Esophagus squamous epithelium (tissue), 5 donors: ENCODE measurements around the gene WDR86. TPM values are rescaled to one million over a fixed set of nuclear protein-coding genes. Genes with fewer than 3 reads are reported as not detected.

Source experiments
- DNase-seq: peaks from one replicate; lab custom pipeline; 2025; lab: John Stamatoyannopoulos, UW
- H3K27ac ChIP-seq, 4 donors: fragments of 200-600 bp; sonication (generic); one replicate each; pipeline ENCODE4 v1.5.1; 2016 to 2019; ENCODE audit warnings: mild to moderate bottlenecking in 1 of 4
- H3K27me3 ChIP-seq, 4 donors: fragments of 200-600 bp; sonication (generic); 1 replicate in 3 of 4; 2 replicates in 1 of 4; pipeline versions ENCODE4 v1.5.1 to v1.6.0; 2017 to 2021; ENCODE audit warnings: antibody characterized with exemption in 1 of 4
- H3K36me3 ChIP-seq, 3 donors: fragments of 200-600 bp; sonication (generic); one replicate each; pipeline ENCODE4 v1.5.1; 2016 to 2019
- H3K4me1 ChIP-seq, 3 donors: fragments of 200-600 bp; sonication (generic); one replicate each; pipeline ENCODE4 v1.5.1; 2017 to 2019
- H3K4me3 ChIP-seq, 4 donors: fragments of 200-600 bp; sonication (generic); 1 replicate in 3 of 4; 2 replicates in 1 of 4; pipeline ENCODE4 v1.5.1; 2016 to 2019; ENCODE audit warnings: mild to moderate bottlenecking in 2 of 4, moderate library complexity in 1 of 4
- H3K9me3 ChIP-seq, 3 donors: fragments of 200-600 bp; sonication (generic); one replicate each; pipeline ENCODE4 v1.5.1; 2016 to 2019
- CTCF ChIP-seq, 6 experiments: fragments of 450-650 bp in 4 of 6; fragments of 200-600 bp in 2 of 6; sonication (generic) in 2 of 6; IDR thresholded peaks; one replicate each; pipeline ENCODE4 v1.5.1; 2016 to 2019; ENCODE audit warnings: antibody characterized with exemption in 6 of 6, mild to moderate bottlenecking in 4 of 6, moderate library complexity in 4 of 6
- POLR2A ChIP-seq, 4 donors: fragments of 450-650 bp; IDR thresholded peaks; one replicate each; pipeline ENCODE4 v1.6.1; 2017; ENCODE audit warnings: antibody characterized with exemption in 4 of 4, mild to moderate bottlenecking in 4 of 4, moderate library complexity in 3 of 4
- WGBS, 2 donors: methylation state at CpG; one replicate each; pipeline ENCODE4 v1.1.5; 2018; 5-methylcytosine and 5-hydroxymethylcytosine counted together
- intact Hi-C: fragments of 100-400 bp; cut with DNase I; formaldehyde crosslinking; loops from one replicate; pipeline ENCODE4 v1.15.0; 2022
- total RNA-seq, 4 donors: library from RNA; depleted of rRNA; stranded (reverse); fragments of >200 nt; gene quantifications; one replicate each; pipeline ENCODE4 v1.1.0, GENCODE V29; 2016
- donor health status: DM: yes; HTN: yes; CAD: no.

WDR86 gene
- total RNA-seq, 4 donors from 2014 or later: 0.53 to 4.6 (median 1.5) TPM

- Histone ChIP-seq H3K4me3 (no peak overlapping the region), H3K4me1 (peaks cover 6 to 53% (median 22%) of the 10 kb centered on the region in 3 donors), H3K36me3 (no peaks in the 10 kb centered on the region), H3K27me3 (peaks cover 0 to 16% (median 0%) of the 10 kb centered on the region in 4 donors), H3K9me3 (no peaks in the 10 kb centered on the region), H3K27ac (peak overlapping the region; percentile 34 to 88 (median 76))
- intact Hi-C loops: no loop called here
- DNase-seq: no peak
- TF ChIP-seq CTCF (IDR thresholded peaks at IDR 0.05) (no peak), POLR2A (IDR thresholded peaks at IDR 0.05) (no peak)
- WGBS, 2 donors: 64 to 65% methylated on average over 6 to 9 of the region's 10 CpGs
Measured at GRCh38 chr7:151427705-151428377, 18.0 kb upstream of the WDR86 start.

DNA sequence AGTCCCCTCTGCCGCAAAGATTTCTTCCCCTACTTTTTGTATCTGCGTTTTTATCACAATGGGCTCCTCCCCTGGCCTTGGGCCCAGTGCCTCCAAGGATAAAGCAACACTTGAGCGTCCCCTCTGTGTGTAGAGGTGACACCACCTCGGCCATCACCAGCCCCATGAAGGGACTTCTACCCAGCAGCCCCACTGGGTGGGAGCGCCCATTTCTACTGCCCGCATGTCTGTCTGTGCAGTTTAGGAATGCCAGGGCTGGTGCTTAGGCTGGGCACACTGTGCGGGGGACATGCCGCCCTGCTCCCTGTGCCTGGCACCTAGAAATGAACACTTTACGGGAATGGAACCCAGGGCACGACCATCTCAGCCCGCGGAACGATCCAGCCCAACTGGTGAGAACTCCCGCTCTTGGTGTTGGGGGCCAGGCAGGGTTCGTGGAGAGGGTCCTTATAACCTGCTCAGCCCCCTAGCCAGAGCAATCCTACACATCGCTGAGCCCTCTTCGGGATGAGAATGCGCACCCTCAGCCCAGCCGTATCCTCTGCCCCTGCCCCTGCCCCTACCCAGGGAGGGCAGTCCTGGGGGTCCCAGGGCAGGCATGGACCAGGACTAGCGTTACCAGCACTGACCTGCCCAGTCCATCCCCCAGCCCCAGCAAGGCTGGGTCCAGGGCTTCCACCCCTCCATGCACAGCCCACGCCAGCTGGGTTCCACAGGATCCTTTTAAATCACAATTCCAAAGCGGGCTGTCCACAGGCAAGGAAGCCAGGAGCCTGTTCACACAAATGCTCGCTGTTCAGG is 17.3 kb upstream of the WDR86 start:
- 79 to 83% methylated on average over 19 to 20 of the region's 23 CpGs for WGBS, 2 donors
- H3K9me3 ChIP-seq: peaks cover 0 to 6% (median 5%) of the 10 kb centered on the region in 3 donors
- DNase-seq: no peak

GRCh38 chr7:151426441-151426903 is 16.6 kb upstream of the WDR86 start:
- WGBS, 2 donors: 43 to 48% methylated on average over 12 to 14 of the region's 14 CpGs
- H3K4me3 ChIP-seq: peak overlapping the region in 1 of 4 donors; percentile 16
- intact Hi-C loops: no loop called here
- TF ChIP-seq CTCF (IDR thresholded peaks at IDR 0.05) (no peak), POLR2A (IDR thresholded peaks at IDR 0.05) (no peak)
- H3K27ac ChIP-seq: peak overlapping the region; percentile 41 to 88 (median 76)
- H3K4me1 ChIP-seq: peaks cover 6 to 49% (median 20%) of the 10 kb centered on the region in 3 donors
- DNase-seq: no peak
- H3K27me3 ChIP-seq: peaks cover 0 to 19% (median 0%) of the 10 kb centered on the region in 4 donors
- H3K9me3 ChIP-seq: peaks cover 0 to 10% (median 8%) of the 10 kb centered on the region in 3 donors
- no peaks in the 10 kb centered on the region for H3K36me3 ChIP-seq

More for the DNA sequence above, 17.3 kb upstream of the WDR86 start:
- Histone ChIP-seq H3K27ac (peak overlapping the region; percentile 30 to 88 (median 76)), H3K4me3 (no peak overlapping the region), H3K27me3 (peaks cover 0 to 17% (median 0%) of the 10 kb centered on the region in 4 donors), H3K4me1 (peaks cover 6 to 49% (median 20%) of the 10 kb centered on the region in 3 donors), H3K36me3 (no peaks in the 10 kb centered on the region)
- intact Hi-C loops: no loop called here
- TF ChIP-seq POLR2A (IDR thresholded peaks at IDR 0.05): no peak
- no peak for TF ChIP-seq CTCF (IDR thresholded peaks at IDR 0.05)

GRCh38 chr7:151425670-151426440 is 16.0 kb upstream of the WDR86 start:
- peaks cover 6 to 49% (median 20%) of the 10 kb centered on the region in 3 donors for H3K4me1 ChIP-seq
- no peak for TF ChIP-seq CTCF (IDR thresholded peaks at IDR 0.05)
- no peak for TF ChIP-seq POLR2A (IDR thresholded peaks at IDR 0.05)

More at GRCh38 chr7:151425670-151426440, 16.0 kb upstream of the WDR86 start:
- Histone ChIP-seq H3K27me3 (peaks cover 0 to 19% (median 0%) of the 10 kb centered on the region in 4 donors), H3K9me3 (peaks cover 0 to 10% (median 8%) of the 10 kb centered on the region in 3 donors), H3K27ac (peak overlapping the region; percentile 41 to 88 (median 76)), H3K4me3 (peak overlapping the region in 1 of 4 donors; percentile 16), H3K36me3 (no peaks in the 10 kb centered on the region)
- 45 to 56% methylated on average over 6 to 7 of the region's 7 CpGs for WGBS, 2 donors
- intact Hi-C loops: no loop called here
- no peak for DNase-seq
